ENCODE data around the gene TSC22D3. TPM values are rescaled to one million over a fixed set of nuclear protein-coding genes. Genes with fewer than 3 reads are reported as not detected.
"Not testable (repeated sequence)": the region's sequence is repeated elsewhere in the genome, so short reads cannot be mapped to it uniquely, and the experiment has no call there.

Gene TSC22D3
- total and polyA plus RNA-seq, 2 experiments from 2014 or later, result 35.9 to 49.0 TPM

DNA sequence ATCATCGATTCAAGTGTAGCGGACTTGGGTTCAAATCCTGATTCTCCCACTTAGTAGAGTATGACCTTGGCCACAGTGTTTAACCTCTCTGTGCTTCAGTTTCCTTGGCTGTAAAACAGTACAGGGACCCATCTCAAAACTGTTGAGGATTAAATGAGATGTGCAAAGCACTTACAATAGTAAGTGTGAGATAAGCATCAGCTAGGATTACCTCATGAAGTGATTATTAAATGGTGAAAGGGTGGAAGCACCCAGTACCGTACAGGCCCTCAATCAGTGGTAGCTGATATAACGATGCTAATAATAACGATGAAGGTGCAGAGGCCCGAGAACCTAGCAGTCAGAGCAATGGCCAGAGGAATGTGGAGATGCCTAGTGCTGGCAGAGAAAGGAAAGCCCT is 102.2 kb downstream of the TSC22D3 start:
- Histone ChIP-seq H3K9ac (peak overlapping the region; percentile 90), H3K9me2 (ENCODE audit: insufficient read depth) (no peaks in the 10 kb centered on the region), H3K79me2 (ENCODE audit: insufficient read depth) (no peaks in the 10 kb centered on the region), H3K9me3 (ENCODE audit: low read depth) (no peaks in the 10 kb centered on the region), H4K20me1 (ENCODE audit: insufficient read depth) (no peaks in the 10 kb centered on the region), H3K4me1 (ENCODE audit: insufficient read depth) (peaks cover 35% of the 10 kb centered on the region), H3K36me3 (ENCODE audit: low read depth) (no peaks in the 10 kb centered on the region), H3K4me2 (ENCODE audit: unreplicated experiment) (peak overlapping the region; percentile 7), H3K27me3 (replicated peaks; ENCODE audit: insufficient read depth) (no peaks in the 10 kb centered on the region), H3K27ac (peak overlapping the region; percentile 96), H3K4me3 (peak overlapping the region; percentile 18; the same call in 1 of the 2 replicates), H3F3A (ENCODE audit: insufficient read depth) (0 out of 2 replicates have a peak, but pooled peaks cover 9% of the 10 kb centered on the region), H2AFZ (no peak overlapping the region; the same call in 1 of the 2 replicates)
- in situ Hi-C loops (cut with MboI), result loop anchor here (25.0 kb wide), 1 partner anchor 214 kb away; no protein-coding TSS in a partner anchor
- TF ChIP-seq EZH2phosphoT487 (IDR thresholded peaks at IDR 0.05; ENCODE audit: insufficient read depth, low read depth) (no peak), EZH2 (IDR thresholded peaks at IDR 0.05; ENCODE audit: insufficient read depth, poor library complexity, severe bottlenecking) (no peak)
- 40 to 52% methylated on average over 5 to 6 of the region's 6 CpGs for WGBS, 2 experiments (ENCODE audit: low coverage in 1 of 2, low lambda C conversion rate in 2 of 2, missing lambda C conversion rate in 2 of 2)
- DNase-seq, result peak; percentile 16

DNA sequence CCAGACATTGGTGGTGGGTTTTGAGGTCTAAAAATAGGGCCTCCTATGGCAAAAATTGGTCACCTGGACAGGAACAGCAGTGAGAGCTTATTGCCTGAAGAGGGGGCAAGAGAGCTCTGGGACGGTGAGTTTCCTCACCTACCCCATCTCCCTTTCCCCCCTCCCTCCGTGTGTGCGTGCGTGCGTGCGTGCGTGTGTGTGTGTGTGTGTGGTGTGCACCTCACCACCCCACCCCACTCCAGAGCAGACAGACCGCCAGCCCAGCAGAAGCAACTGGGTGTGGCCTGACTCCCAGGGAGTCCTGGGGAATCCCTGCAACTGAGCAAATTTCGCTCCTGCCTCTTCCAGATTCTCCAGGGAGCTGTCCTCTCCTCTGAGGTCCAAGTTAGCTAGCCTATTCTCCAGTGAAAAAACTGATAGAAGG is 102.6 kb downstream of the TSC22D3 start:
- no peak overlapping the region; the same call in 1 of the 2 replicates for H2AFZ ChIP-seq
- H3K4me1 ChIP-seq (ENCODE audit: insufficient read depth), result peaks cover 35% of the 10 kb centered on the region
- no peaks in the 10 kb centered on the region for H3K9me3 ChIP-seq (ENCODE audit: low read depth)
- H3K27ac ChIP-seq, result peak overlapping the region; percentile 96
- 0 to 1% methylated on average over 1 to 9 of the region's 9 CpGs for WGBS, 2 experiments (ENCODE audit: low coverage in 1 of 2, low lambda C conversion rate in 2 of 2, missing lambda C conversion rate in 2 of 2)
- no peaks in the 10 kb centered on the region for H3K36me3 ChIP-seq (ENCODE audit: low read depth)
- no peaks in the 10 kb centered on the region for H4K20me1 ChIP-seq (ENCODE audit: insufficient read depth)
- peak overlapping the region; percentile 90 for H3K9ac ChIP-seq
- no peak for TF ChIP-seq EZH2phosphoT487 (IDR thresholded peaks at IDR 0.05; ENCODE audit: insufficient read depth, low read depth)
- TF ChIP-seq EZH2 (IDR thresholded peaks at IDR 0.05; ENCODE audit: insufficient read depth, poor library complexity, severe bottlenecking), result no peak
- peak overlapping the region; percentile 7 for H3K4me2 ChIP-seq (ENCODE audit: unreplicated experiment)
- no peaks in the 10 kb centered on the region for H3K9me2 ChIP-seq (ENCODE audit: insufficient read depth)
- H3F3A ChIP-seq (ENCODE audit: insufficient read depth), result 0 out of 2 replicates have a peak, but pooled peaks cover 9% of the 10 kb centered on the region
- peak overlapping the region; percentile 18; the same call in 1 of the 2 replicates for H3K4me3 ChIP-seq
- no peaks in the 10 kb centered on the region for H3K79me2 ChIP-seq (ENCODE audit: insufficient read depth)
- in situ Hi-C loops (cut with MboI), result loop anchor here (25.0 kb wide), 1 partner anchor 214 kb away; no protein-coding TSS in a partner anchor
- peak; percentile 78 for DNase-seq
- no peaks in the 10 kb centered on the region for H3K27me3 ChIP-seq (replicated peaks; ENCODE audit: insufficient read depth)

DNA sequence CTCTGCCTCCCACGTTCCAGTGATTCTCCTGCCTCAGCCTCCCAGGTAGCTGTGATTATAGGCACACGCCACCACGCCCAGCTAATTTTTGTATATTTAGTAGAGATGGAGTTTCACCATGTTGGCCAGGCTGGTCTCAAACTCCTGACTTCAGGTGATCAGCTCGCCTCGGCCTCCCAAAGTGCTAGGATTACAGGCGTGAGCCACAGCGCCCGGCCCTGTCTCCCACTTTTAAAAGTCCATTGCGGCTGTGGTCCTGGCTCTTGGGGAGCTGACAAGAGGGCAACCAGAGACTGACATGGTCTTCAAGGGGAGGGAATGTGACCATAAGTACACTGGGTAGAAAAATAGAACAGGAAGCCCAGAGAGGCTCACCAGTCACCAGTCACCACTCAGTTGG is 104.3 kb downstream of the TSC22D3 start:
- not testable (repeated sequence) for H3K4me3 ChIP-seq; H3K4me2 ChIP-seq (ENCODE audit: unreplicated experiment); H3K9me3 ChIP-seq (ENCODE audit: low read depth); DNase-seq; H3K36me3 ChIP-seq (ENCODE audit: low read depth); H3K27ac ChIP-seq; H3K79me2 ChIP-seq (ENCODE audit: insufficient read depth); H3K9ac ChIP-seq; H3K9me2 ChIP-seq (ENCODE audit: insufficient read depth); H3K27me3 ChIP-seq (replicated peaks; ENCODE audit: insufficient read depth); H4K20me1 ChIP-seq (ENCODE audit: insufficient read depth); H3F3A ChIP-seq (ENCODE audit: insufficient read depth); H2AFZ ChIP-seq
- peaks cover 27% of the 10 kb centered on the region for H3K4me1 ChIP-seq (ENCODE audit: insufficient read depth)
- 88 to 92% methylated on average over 4 to 9 of the region's 9 CpGs for WGBS, 2 experiments (ENCODE audit: low coverage in 1 of 2, low lambda C conversion rate in 2 of 2, missing lambda C conversion rate in 2 of 2)
- in situ Hi-C loops (cut with MboI), result loop anchor here (25.0 kb wide), 1 partner anchor 216 kb away; no protein-coding TSS in a partner anchor

DNA sequence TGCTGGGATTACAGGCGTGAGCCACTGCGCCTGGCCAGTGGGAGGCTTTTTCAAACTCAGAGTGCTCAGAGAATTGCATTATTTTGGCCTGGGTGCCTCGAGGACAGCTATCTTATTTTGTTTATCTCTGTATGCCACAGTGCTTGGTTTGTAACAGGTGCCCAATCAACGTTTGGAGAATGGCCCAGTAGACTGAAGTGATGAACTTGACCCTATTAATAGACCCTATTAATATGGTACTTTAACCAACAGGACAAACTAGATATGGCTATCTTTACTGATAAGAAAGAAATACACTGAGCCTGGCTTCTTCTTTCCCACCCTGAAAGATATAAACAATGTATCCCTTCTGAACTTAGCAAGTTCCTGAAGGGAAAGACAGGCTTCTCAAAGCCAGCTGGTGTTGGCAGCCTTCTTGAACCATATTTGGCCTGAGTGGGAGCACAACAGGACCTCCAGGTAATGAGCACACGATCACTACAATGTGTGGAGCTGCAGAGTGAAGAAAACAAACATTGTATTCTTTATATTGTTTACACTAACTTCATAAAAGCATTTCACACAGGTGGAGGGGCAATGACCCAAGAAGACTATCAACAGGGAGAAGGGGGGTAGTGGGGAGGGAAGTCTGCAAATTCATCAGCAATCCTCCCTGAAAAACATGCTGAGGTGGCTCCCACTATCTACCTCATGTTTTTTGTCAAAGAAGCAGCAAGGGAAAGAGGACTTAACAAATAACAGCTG is 105.5 kb downstream of the TSC22D3 start:
- in situ Hi-C loops (cut with MboI), result loop anchor here (10.0 to 25.0 kb wide), 3 partner anchors 45 to 217 kb away; no protein-coding TSS in a partner anchor
- 74 to 85% methylated on average over 5 of the region's 5 CpGs for WGBS, 2 experiments (ENCODE audit: low coverage in 1 of 2, low lambda C conversion rate in 2 of 2, missing lambda C conversion rate in 2 of 2)
- H4K20me1 ChIP-seq (ENCODE audit: insufficient read depth), result no peaks in the 10 kb centered on the region

More for the DNA sequence above, 105.5 kb downstream of the TSC22D3 start:
- H3K27me3 ChIP-seq (replicated peaks; ENCODE audit: insufficient read depth), result no peaks in the 10 kb centered on the region
- H3K4me2 ChIP-seq (ENCODE audit: unreplicated experiment), result no peak overlapping the region
- no peak overlapping the region for H3K4me3 ChIP-seq
- no peak overlapping the region for H2AFZ ChIP-seq
- 0 out of 2 replicates have a peak, but pooled peaks cover 3% of the 10 kb centered on the region for H3F3A ChIP-seq (ENCODE audit: insufficient read depth)
- TF ChIP-seq EZH2phosphoT487 (IDR thresholded peaks at IDR 0.05; ENCODE audit: insufficient read depth, low read depth) (no peak), EZH2 (IDR thresholded peaks at IDR 0.05; ENCODE audit: insufficient read depth, poor library complexity, severe bottlenecking) (no peak)
- H3K9me2 ChIP-seq (ENCODE audit: insufficient read depth), result no peaks in the 10 kb centered on the region
- H3K9ac ChIP-seq, result no peak overlapping the region
- DNase-seq, result no peak
- no peak overlapping the region for H3K27ac ChIP-seq
- peaks cover 16% of the 10 kb centered on the region for H3K4me1 ChIP-seq (ENCODE audit: insufficient read depth)
- H3K9me3 ChIP-seq (ENCODE audit: low read depth), result no peaks in the 10 kb centered on the region
- H3K79me2 ChIP-seq (ENCODE audit: insufficient read depth), result no peaks in the 10 kb centered on the region
- H3K36me3 ChIP-seq (ENCODE audit: low read depth), result no peaks in the 10 kb centered on the region
